Activated B cell treated with CpG ODN at 0.5 μM for 24 hours (primary cell): ENCODE measurements around the gene RNF121. TPM values are rescaled to one million over a fixed set of nuclear protein-coding genes. Genes with fewer than 3 reads are reported as not detected.

Source experiments
- ATAC-seq: fragments of 200-7000 bp; cut with Tn5 transposase; one replicate; pipeline ENCODE4 v1.10.0; 2021; ENCODE audit warnings: low read depth, mild to moderate bottlenecking, moderate library complexity
- CTCF ChIA-PET: fragments of 350-600 bp; sonication (Branson Sonifier 250); formaldehyde crosslinking; loops from one replicate; lab custom pipeline; 2021; ENCODE audit warnings: antibody characterized with exemption; lab: Charles Lee
- POLR2A ChIA-PET: fragments of 350-600 bp; sonication (Branson Sonifier 250); formaldehyde crosslinking; loops from one replicate; lab custom pipeline; 2021; ENCODE audit warnings: antibody characterized with exemption; lab: Charles Lee
- DNase-seq: peaks from one replicate; pipeline ENCODE4 v3.0.0; 2022
- H3K27ac Mint-ChIP-seq: one replicate; pipeline ENCODE4 v1.8.0; 2020; ENCODE audit warnings: mixed read lengths
- H3K27me3 Mint-ChIP-seq: one replicate; pipeline ENCODE4 v1.8.0; 2021; ENCODE audit warnings: mixed read lengths
- H3K36me3 Mint-ChIP-seq: one replicate; pipeline ENCODE4 v1.8.0; 2021; ENCODE audit warnings: low read depth, mixed read lengths
- H3K4me1 Mint-ChIP-seq: one replicate; pipeline ENCODE4 v1.8.0; 2021; ENCODE audit warnings: mixed read lengths
- H3K4me3 Mint-ChIP-seq: one replicate; pipeline ENCODE4 v1.8.0; 2020; ENCODE audit warnings: mild to moderate bottlenecking, mixed read lengths
- H3K9me3 Mint-ChIP-seq: one replicate; pipeline ENCODE4 v1.8.0; 2020; ENCODE audit warnings: mixed read lengths
- intact Hi-C: fragments of 100-400 bp; cut with micrococcal nuclease; formaldehyde crosslinking; loops from one replicate; pipeline ENCODE4 v1.15.1; 2024
- total RNA-seq: library from RNA; stranded (reverse); gene quantifications from 2 replicates; pipeline ENCODE4 v1.2.3, GENCODE V29; 2022
- TF ChIP-seq, protein P1 (sequence below): fragments of 200-600 bp; IDR thresholded peaks from one replicate; pipeline ENCODE4 v1.8.0; 2022; ENCODE audit warnings: antibody characterized with exemption, mild to moderate bottlenecking

Gene RNF121
- total RNA-seq, 1 donor from 2014 or later: 47.4 TPM

DNA sequence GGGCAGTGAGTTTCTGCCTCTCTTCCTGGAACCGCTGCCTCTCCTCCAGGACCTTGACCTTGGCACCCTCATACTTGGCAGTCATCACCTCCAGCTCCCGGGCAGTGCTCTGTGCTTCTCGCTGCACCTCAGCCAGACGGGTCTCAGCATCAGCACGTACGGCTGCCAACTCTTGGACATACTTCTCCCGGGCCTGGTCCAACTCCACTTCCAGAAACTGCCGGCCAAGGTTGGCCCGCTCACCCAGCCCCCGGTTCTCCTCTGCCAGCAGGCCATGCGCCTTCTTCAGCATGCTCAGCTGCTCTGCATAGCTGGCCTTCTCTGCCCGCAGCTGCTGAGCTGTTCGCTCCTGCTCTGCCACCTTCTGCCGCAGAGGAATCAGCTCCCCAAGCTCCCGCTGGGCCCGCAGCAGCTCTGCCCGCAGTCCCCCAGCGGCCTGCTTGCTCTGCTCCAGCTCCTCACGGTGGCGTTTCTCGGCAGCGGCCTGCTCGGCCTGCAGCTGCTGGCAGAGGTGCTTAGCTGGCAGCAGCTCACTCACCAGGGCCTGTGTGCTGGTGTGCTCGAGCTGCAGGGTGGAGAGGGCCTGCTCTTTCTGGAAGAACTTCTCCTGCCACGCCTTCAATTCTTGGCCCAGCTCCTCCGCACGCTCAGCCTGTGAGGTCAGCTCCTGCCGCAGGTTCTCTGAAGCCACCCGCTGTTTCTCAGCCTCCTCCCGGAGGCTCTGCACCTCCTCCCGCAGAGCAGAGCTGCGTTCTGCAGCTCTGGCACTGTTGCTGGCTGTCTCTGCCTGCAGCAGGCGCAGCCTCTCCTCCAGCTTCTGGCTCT lies 84.3 kb downstream of the RNF121 start:
- intact Hi-C loops: no loop called here
- ChIA-PET POLR2A (interaction anchor here (1.8 kb wide), 1 partner anchor 34 kb away, joined by 5 read pairs; no protein-coding TSS in a partner anchor), CTCF (interaction anchor here (1.0 to 5.2 kb wide), 2 partner anchors 12 to 35 kb away, joined by 3 to 60 read pairs; no protein-coding TSS in a partner anchor)
- Mint-ChIP-seq H3K27ac (no peak overlapping the region), H3K36me3 (peaks cover 94% of the 10 kb centered on the region), H3K4me1 (no peaks in the 10 kb centered on the region), H3K4me3 (no peak overlapping the region), H3K27me3 (no peaks in the 10 kb centered on the region), H3K9me3 (no peaks in the 10 kb centered on the region)
- ATAC-seq: no peak
- no peak for DNase-seq
- TF ChIP-seq, protein P1, sequence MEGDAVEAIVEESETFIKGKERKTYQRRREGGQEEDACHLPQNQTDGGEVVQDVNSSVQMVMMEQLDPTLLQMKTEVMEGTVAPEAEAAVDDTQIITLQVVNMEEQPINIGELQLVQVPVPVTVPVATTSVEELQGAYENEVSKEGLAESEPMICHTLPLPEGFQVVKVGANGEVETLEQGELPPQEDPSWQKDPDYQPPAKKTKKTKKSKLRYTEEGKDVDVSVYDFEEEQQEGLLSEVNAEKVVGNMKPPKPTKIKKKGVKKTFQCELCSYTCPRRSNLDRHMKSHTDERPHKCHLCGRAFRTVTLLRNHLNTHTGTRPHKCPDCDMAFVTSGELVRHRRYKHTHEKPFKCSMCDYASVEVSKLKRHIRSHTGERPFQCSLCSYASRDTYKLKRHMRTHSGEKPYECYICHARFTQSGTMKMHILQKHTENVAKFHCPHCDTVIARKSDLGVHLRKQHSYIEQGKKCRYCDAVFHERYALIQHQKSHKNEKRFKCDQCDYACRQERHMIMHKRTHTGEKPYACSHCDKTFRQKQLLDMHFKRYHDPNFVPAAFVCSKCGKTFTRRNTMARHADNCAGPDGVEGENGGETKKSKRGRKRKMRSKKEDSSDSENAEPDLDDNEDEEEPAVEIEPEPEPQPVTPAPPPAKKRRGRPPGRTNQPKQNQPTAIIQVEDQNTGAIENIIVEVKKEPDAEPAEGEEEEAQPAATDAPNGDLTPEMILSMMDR: no peak

DNA sequence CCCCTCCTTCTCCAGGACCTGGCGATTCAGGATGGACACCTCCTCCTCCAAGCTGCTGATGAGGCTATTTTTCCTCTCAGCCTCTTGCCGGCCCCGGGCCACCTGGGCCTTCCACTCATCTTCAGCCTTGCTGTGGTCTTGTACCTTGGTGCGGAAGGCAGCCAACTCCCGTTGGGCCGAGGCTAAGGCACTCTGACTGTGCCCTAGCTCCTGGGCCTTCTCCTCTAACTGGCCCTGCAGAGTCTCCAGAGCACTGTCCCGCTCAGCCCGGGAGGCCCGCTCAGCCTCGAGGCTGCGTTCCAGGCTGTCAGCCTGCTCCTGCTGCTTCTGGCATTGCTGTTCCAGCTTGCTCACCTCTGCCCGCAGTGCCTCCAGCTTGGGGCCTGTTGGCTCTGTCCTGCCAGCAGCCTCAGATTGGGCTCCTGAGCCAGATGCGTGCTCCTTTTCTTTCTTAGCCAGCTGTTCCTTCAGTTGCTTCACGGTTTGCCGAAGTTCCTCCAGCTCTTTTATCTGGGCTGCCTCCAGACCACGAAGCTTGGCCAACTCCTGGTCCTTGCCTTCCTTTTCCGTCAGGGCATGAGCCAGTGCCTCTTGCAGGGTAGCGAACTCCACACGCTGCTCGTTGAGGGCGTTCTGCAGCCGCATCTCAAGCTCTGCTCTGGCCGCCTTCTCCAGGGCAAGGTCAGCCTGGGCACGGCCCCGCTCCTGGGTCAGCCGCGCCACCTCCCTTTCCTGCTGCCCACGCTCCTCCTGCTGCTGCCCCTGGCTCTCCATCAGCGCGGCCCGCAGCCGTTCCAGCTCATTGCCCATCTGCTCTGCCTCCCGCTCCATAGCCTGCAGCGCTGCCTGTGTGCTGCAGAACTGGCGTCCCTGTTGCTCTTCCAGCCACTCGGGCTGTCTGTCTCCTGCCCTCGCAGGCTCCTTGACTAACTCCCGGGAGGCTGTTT lies 85.2 kb downstream of the RNF121 start:
- ChIA-PET CTCF (interaction anchor here (1.2 to 5.2 kb wide), 2 partner anchors 36 to 77 kb away, joined by 5 to 60 read pairs; no protein-coding TSS in a partner anchor), POLR2A (interaction anchor here (1.3 to 1.8 kb wide), 2 partner anchors 22 to 35 kb away, joined by 5 to 6 read pairs; no protein-coding TSS in a partner anchor)
- no peaks in the 10 kb centered on the region for H3K4me1 Mint-ChIP-seq
- no peak for DNase-seq
- no peak overlapping the region for H3K27ac Mint-ChIP-seq
- no peaks in the 10 kb centered on the region for H3K9me3 Mint-ChIP-seq
- H3K27me3 Mint-ChIP-seq: no peaks in the 10 kb centered on the region
- H3K36me3 Mint-ChIP-seq: peaks cover 95% of the 10 kb centered on the region
- H3K4me3 Mint-ChIP-seq: no peak overlapping the region
- intact Hi-C loops: no loop called here
- TF ChIP-seq, protein P1: no peak
- ATAC-seq: no peak

DNA sequence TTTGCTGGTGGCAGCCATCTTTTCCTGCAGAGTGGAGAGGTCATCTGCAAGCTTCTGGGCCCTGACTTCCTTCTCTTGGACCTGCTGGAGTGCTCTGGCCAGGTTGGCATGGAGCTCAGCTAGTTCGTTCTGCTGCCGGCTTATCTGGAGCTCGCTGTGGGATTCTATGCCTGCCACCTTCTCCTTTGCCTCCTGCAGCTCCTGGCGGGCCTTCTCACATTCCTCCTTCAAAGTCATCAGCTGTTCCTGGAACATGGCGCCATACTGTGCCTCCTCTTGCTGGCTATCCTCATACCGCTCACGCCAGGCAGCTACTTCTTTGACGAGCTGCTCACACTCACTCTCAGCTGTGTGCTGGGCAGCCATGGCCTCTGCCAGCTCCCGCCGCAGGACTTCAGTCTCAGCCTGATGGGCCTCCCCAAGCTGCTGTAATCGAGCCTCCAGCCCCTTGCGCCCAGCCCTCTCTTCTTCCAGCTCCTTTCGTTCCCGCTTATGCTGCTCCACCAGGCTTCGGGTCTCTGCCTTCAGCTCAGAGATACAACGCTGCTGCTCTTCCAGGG lies 86.0 kb downstream of the RNF121 start:
- H3K4me1 Mint-ChIP-seq: no peaks in the 10 kb centered on the region
- no peaks in the 10 kb centered on the region for H3K27me3 Mint-ChIP-seq
- peaks cover 97% of the 10 kb centered on the region for H3K36me3 Mint-ChIP-seq
- H3K4me3 Mint-ChIP-seq: no peak overlapping the region
- no peak for DNase-seq
- intact Hi-C loops: loop anchor here (1.0 kb wide), 1 partner anchor 38 kb away; no protein-coding TSS in a partner anchor
- no peak for ATAC-seq
- ChIA-PET POLR2A (interaction anchor here (1.3 to 1.6 kb wide), 2 partner anchors 23 to 38 kb away, joined by 4 to 6 read pairs; no protein-coding TSS in a partner anchor), CTCF (interaction anchor here (1.0 to 5.2 kb wide), 8 partner anchors 9 to 416 kb away, joined by 3 to 60 read pairs (median 4); partner anchors contain the start of genes IL18BP and XNDC1N)
- no peak overlapping the region for H3K27ac Mint-ChIP-seq
- TF ChIP-seq, protein P1: no peak
- H3K9me3 Mint-ChIP-seq: no peaks in the 10 kb centered on the region

DNA sequence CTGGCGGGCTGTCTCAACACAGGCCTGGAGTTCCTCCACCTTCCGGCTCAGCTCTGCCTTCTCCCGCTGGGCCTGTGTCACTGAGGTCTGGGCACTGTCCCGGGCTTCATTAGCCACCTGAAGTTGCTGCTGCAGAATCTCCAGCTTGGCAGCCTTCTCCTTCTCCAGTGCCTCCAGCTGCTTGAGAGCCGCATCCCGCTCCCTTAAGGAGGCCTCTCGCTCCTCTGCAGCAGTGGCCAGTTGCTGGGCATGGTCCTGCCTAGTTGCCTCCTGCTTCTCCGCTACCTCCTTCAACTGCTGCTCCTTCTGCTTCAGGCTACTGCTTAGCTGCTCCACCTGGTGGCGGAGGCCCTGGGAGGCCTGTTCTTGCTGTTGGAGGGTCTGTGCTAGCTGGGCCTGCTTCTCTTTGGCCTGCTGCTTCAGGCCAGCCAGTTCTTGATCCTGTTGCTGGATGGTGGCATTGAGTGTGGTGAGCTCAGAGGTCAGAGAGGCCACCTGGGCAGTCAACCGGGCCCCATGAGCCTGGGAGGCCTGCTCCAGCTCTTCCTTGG lies 86.7 kb downstream of the RNF121 start:
- Mint-ChIP-seq H3K4me1 (no peaks in the 10 kb centered on the region), H3K27me3 (no peaks in the 10 kb centered on the region), H3K36me3 (peaks cover 97% of the 10 kb centered on the region), H3K9me3 (no peaks in the 10 kb centered on the region), H3K4me3 (no peak overlapping the region), H3K27ac (peak overlapping the region; percentile 61)
- TF ChIP-seq, protein P1: no peak
- DNase-seq (no peak), ATAC-seq (no peak)
- CTCF ChIA-PET: interaction anchor here (0.8 to 5.2 kb wide), 14 partner anchors 10 to 415 kb away, joined by 3 to 60 read pairs (median 4); partner anchors contain the start of genes IL18BP and XNDC1N
- intact Hi-C loops: loop anchor here (1.0 kb wide), 1 partner anchor 38 kb away; no protein-coding TSS in a partner anchor
- POLR2A ChIA-PET: interaction anchor here (0.7 to 1.6 kb wide), 3 partner anchors 24 to 396 kb away, joined by 3 to 6 read pairs (median 4); no protein-coding TSS in a partner anchor
